IMR-90 (cell line): Measurements from ENCODE around the gene POLR3E. TPM values are rescaled to one million over a fixed set of nuclear protein-coding genes. Genes with fewer than 3 reads are reported as not detected.

ENCODE experiments used
- ATAC-seq: fragments of 200-7000 bp; cut with Tn5 transposase; 2 replicates; pipeline ENCODE4 v1.9.1; 2020; ENCODE audit warnings: low read depth, mild to moderate bottlenecking, moderate library complexity
- BruUV-seq: library from RNA; stranded (reverse); fragments of 400-500 nt; replicated peaks from 2 replicates; lab custom pipeline; 2021; lab: Mats Ljungman, UMichigan
- CTCF ChIA-PET: fragments of 300-600 bp; formaldehyde crosslinking; extraction: SDS; loops from one replicate; lab custom pipeline; 2021; ENCODE audit warnings: antibody characterized with exemption; lab: Yijun Ruan, JAX
- POLR2A ChIA-PET: fragments of 300-600 bp; sonication (Branson Sonifier 250); formaldehyde crosslinking; loops from one replicate; lab custom pipeline; 2022; ENCODE audit warnings: antibody characterized with exemption; ENCODE audit not compliant: unreplicated experiment; lab: Charles Lee
- DNase-seq: peaks from one replicate; pipeline ENCODE4 v3.0.0; 2013
- H2AFZ ChIP-seq: replicated peaks from 2 replicates; pipeline ENCODE3; 2013; ENCODE audit warnings: low read length, mild to moderate bottlenecking; ENCODE audit not compliant: poor library complexity
- H2AK5ac ChIP-seq: 2 replicates; pipeline ENCODE4 v1.6.1; 2013; ENCODE audit warnings: low read depth, low read length, inconsistent platforms
- H2AK9ac ChIP-seq: replicated peaks from 2 replicates; pipeline ENCODE3; 2013; ENCODE audit warnings: mild to moderate bottlenecking, low read depth, low read length, moderate library complexity; ENCODE audit not compliant: poor library complexity
- H2BK120ac ChIP-seq: 2 replicates; pipeline ENCODE4 v1.6.1; 2013; ENCODE audit warnings: low read depth, low read length, inconsistent platforms
- H2BK15ac ChIP-seq: 3 replicates; pipeline ENCODE4 v1.6.1; 2013; ENCODE audit warnings: low read depth, low read length, inconsistent platforms
- H2BK20ac ChIP-seq: 2 replicates; pipeline ENCODE4 v1.6.1; 2013; ENCODE audit warnings: low read depth, mild to moderate bottlenecking, inconsistent platforms, low read length, moderate library complexity
- H2BK5ac ChIP-seq: 2 replicates; pipeline ENCODE4 v1.6.1; 2013; ENCODE audit warnings: mild to moderate bottlenecking, low read depth, low read length, inconsistent platforms; ENCODE audit not compliant: poor library complexity, severe bottlenecking
- H3K14ac ChIP-seq: replicated peaks from 2 replicates; pipeline ENCODE4 v1.6.1; 2013; ENCODE audit warnings: low read depth, low read length, inconsistent platforms
- H3K18ac ChIP-seq: 2 replicates; pipeline ENCODE4 v1.6.1; 2013; ENCODE audit warnings: low read depth, low read length, control low read depth
- H3K23ac ChIP-seq: 2 replicates; pipeline ENCODE4 v1.6.1; 2013; ENCODE audit warnings: low read depth, low read length, inconsistent platforms
- H3K27ac ChIP-seq: 2 replicates; pipeline ENCODE4 v1.5.1; 2013; ENCODE audit warnings: mild to moderate bottlenecking, control low read depth, low read length; ENCODE audit not compliant: insufficient read depth
- H3K27me3 ChIP-seq: 2 replicates; pipeline ENCODE4 v1.6.1; 2013; ENCODE audit warnings: low read length; ENCODE audit not compliant: control insufficient read depth, insufficient read depth
- H3K36me3 ChIP-seq: 2 replicates; pipeline ENCODE4 v1.6.1; 2013; ENCODE audit warnings: low read length, mixed read lengths; ENCODE audit not compliant: control insufficient read depth, insufficient read depth
- H3K4ac ChIP-seq: 2 replicates; pipeline ENCODE4 v1.6.1; 2013; ENCODE audit warnings: low read depth, low read length, inconsistent platforms
- H3K4me1 ChIP-seq: 2 replicates; pipeline ENCODE4 v1.6.1; 2013; ENCODE audit warnings: low read length, mixed read lengths; ENCODE audit not compliant: control insufficient read depth, insufficient read depth
- H3K4me2 ChIP-seq: 2 replicates; pipeline ENCODE4 v1.6.1; 2013; ENCODE audit warnings: low read depth, mild to moderate bottlenecking, control low read depth, low read length, moderate library complexity
- H3K4me3 ChIP-seq: 2 replicates; pipeline ENCODE4 v1.5.1; 2013; ENCODE audit warnings: low read depth, mild to moderate bottlenecking, control low read depth, low read length, moderate library complexity; ENCODE audit not compliant: insufficient read depth
- H3K56ac ChIP-seq: 2 replicates; pipeline ENCODE4 v1.6.1; 2013; ENCODE audit warnings: low read length, inconsistent platforms; ENCODE audit not compliant: insufficient read depth; ENCODE audit errors: extremely low read depth
- H3K79me1 ChIP-seq, 2 experiments: 2 replicates each; pipeline ENCODE4 v1.6.1; 2013; ENCODE audit warnings: low read length in 2 of 2, inconsistent platforms in 1 of 2, low read depth in 1 of 2
- H3K9ac ChIP-seq: 2 replicates; pipeline ENCODE4 v1.6.1; 2013; ENCODE audit warnings: low read depth, low read length, control low read depth
- H3K9me1 ChIP-seq: 2 replicates; pipeline ENCODE4 v1.6.1; 2013; ENCODE audit warnings: low read length, inconsistent platforms; ENCODE audit not compliant: insufficient read depth
- H3K9me3 ChIP-seq: 2 replicates; pipeline ENCODE4 v1.6.1; 2013; ENCODE audit warnings: low read length; ENCODE audit not compliant: control insufficient read depth, insufficient read depth
- H4K20me1 ChIP-seq: 2 replicates; pipeline ENCODE4 v1.6.1; 2013; ENCODE audit warnings: low read length, inconsistent platforms; ENCODE audit not compliant: insufficient read depth
- H4K5ac ChIP-seq: 2 replicates; pipeline ENCODE4 v1.6.1; 2013; ENCODE audit warnings: mild to moderate bottlenecking, low read depth, low read length, control low read depth
- H4K8ac ChIP-seq, 2 experiments: 2 replicates each; pipeline ENCODE4 v1.6.1; 2013; ENCODE audit warnings: low read depth in 2 of 2, low read length in 2 of 2, control low read depth in 1 of 2, inconsistent platforms in 1 of 2
- H4K91ac ChIP-seq: 2 replicates; pipeline ENCODE4 v1.6.1; 2013; ENCODE audit warnings: low read depth, low read length, inconsistent platforms; ENCODE audit not compliant: insufficient read depth
- BHLHE40 ChIP-seq: fragments of 150-350 bp; IDR thresholded peaks from 2 replicates; pipeline ENCODE4 v1.6.1; 2016; ENCODE audit warnings: mild to moderate bottlenecking, low read depth, low read length
- CEBPB ChIP-seq: IDR thresholded peaks from 2 replicates; pipeline ENCODE4 v1.6.1; 2012; ENCODE audit warnings: low read depth, low read length, improper control_type of control experiment
- CHD1 ChIP-seq: IDR thresholded peaks from 2 replicates; pipeline ENCODE4 v1.6.1; 2012; ENCODE audit warnings: low read depth, low read length, improper control_type of control experiment
- CTCF ChIP-seq: conservative IDR thresholded peaks from 2 replicates; pipeline ENCODE4 v1.5.1; 2012; ENCODE audit warnings: mild to moderate bottlenecking, low read depth, low read length, improper control_type of control experiment
- ELK1 ChIP-seq: fragments of 150-350 bp; IDR thresholded peaks from 2 replicates; pipeline ENCODE4 v1.6.1; 2016; ENCODE audit warnings: low read depth, mild to moderate bottlenecking, low read length, moderate library complexity, borderline replicate concordance
- FOS ChIP-seq: fragments of 150-350 bp; IDR thresholded peaks from 2 replicates; pipeline ENCODE4 v1.6.1; 2016; ENCODE audit warnings: low read depth, low read length
- MAFK ChIP-seq: IDR thresholded peaks from 2 replicates; pipeline ENCODE4 v1.6.1; 2012; ENCODE audit warnings: low read depth, low read length, improper control_type of control experiment
- MAZ ChIP-seq: IDR thresholded peaks from 2 replicates; pipeline ENCODE4 v1.6.1; 2012; ENCODE audit warnings: low read depth, mild to moderate bottlenecking, low read length, improper control_type of control experiment, moderate library complexity, borderline replicate concordance
- MXI1 ChIP-seq: IDR thresholded peaks from 2 replicates; pipeline ENCODE4 v1.6.1; 2012; ENCODE audit warnings: low read depth, mild to moderate bottlenecking, low read length, moderate library complexity, borderline replicate concordance
- NFE2L2 ChIP-seq: fragments of 150-350 bp; IDR thresholded peaks from 2 replicates; pipeline ENCODE4 v1.6.1; 2016; ENCODE audit warnings: low read depth, mild to moderate bottlenecking, low read length
- POLR2A ChIP-seq: IDR thresholded peaks from 2 replicates; pipeline ENCODE4 v1.6.1; 2012; ENCODE audit warnings: mild to moderate bottlenecking, low read depth, low read length
- RAD21 ChIP-seq: IDR thresholded peaks from 2 replicates; pipeline ENCODE4 v1.6.1; 2012; ENCODE audit warnings: low read length, improper control_type of control experiment
- RCOR1 ChIP-seq: IDR thresholded peaks from 2 replicates; pipeline ENCODE4 v1.6.1; 2012; ENCODE audit warnings: mild to moderate bottlenecking, low read length, improper control_type of control experiment; ENCODE audit not compliant: insufficient replicate concordance
- SMC3 ChIP-seq: fragments of 150-350 bp; IDR thresholded peaks from 2 replicates; pipeline ENCODE4 v1.6.1; 2016; ENCODE audit warnings: low read depth, mild to moderate bottlenecking, antibody characterized with exemption, low read length, moderate library complexity
- USF2 ChIP-seq: fragments of 150-350 bp; IDR thresholded peaks from 2 replicates; pipeline ENCODE4 v1.6.1; 2017; ENCODE audit warnings: mild to moderate bottlenecking, antibody characterized with exemption, low read length, low read depth
- WGBS, 2 experiments: methylation state at CpG; one replicate each; pipeline versions ENCODE4 v1.1.5 to v1.1.7; 2013; ENCODE audit warnings: missing lambda C conversion rate in 2 of 2; ENCODE audit not compliant: insufficient read length in 1 of 2; ENCODE audit errors: extremely low coverage in 2 of 2; 5-methylcytosine and 5-hydroxymethylcytosine counted together
- dilution Hi-C: fragments of 300-500 bp; cut with HindIII; formaldehyde crosslinking; loops from one replicate; pipeline ENCODE4 v1.14.3; 2018; ENCODE audit warnings: low sequenced_read_pairs; ENCODE audit not compliant: unreplicated experiment
- in situ Hi-C: fragments of 300-500 bp; cut with MboI; formaldehyde crosslinking; loops from 3 replicates; pipeline ENCODE4 v1.14.3; 2019; ENCODE audit warnings: low sequenced_read_pairs, inconsistent platforms, mixed read lengths
- intact Hi-C: fragments of 100-400 bp; cut with micrococcal nuclease; formaldehyde crosslinking; loops from 2 replicates; pipeline ENCODE4 v1.10.0; 2022
- polyA plus RNA-seq, 3 experiments: library from polyadenylated mRNA; depleted of rRNA; stranded (reverse); fragments of >200 nt; gene quantifications; 2 replicates each; pipeline ENCODE4 v1.2.3, GENCODE V29; 2012; ENCODE audit warnings: low replicate concordance in 1 of 3
- total RNA-seq: library from RNA; depleted of rRNA; stranded (reverse); fragments of >200 nt; gene quantifications from 2 replicates; pipeline ENCODE4 v1.2.3, GENCODE V29; 2012

POLR3E gene
- total and polyA plus RNA-seq, 2 of the 4 experiments (the other 2 are of a cell fraction): 19.9 to 46.0 TPM

GRCh38 chr16:22357635-22357971 lies 60.4 kb downstream of the POLR3E start:
- ATAC-seq (no peak), DNase-seq (no peak)
- H3K9me1 ChIP-seq: peaks cover 17% of the 10 kb centered on the region
- H2BK15ac ChIP-seq: no peak overlapping the region
- in situ Hi-C loops: no loop called here
- TF ChIP-seq ELK1 (no peak), NFE2L2 (no peak), POLR2A (no peak), CEBPB (no peak), RAD21 (no peak), CTCF (no peak), MAZ (no peak), MAFK (no peak), MXI1 (no peak), RCOR1 (no peak), SMC3 (no peak), BHLHE40 (no peak), CHD1 (no peak), FOS (no peak), USF2 (no peak)
- no peak overlapping the region for H3K9ac ChIP-seq
- no peak overlapping the region for H3K18ac ChIP-seq
- H4K5ac ChIP-seq: no peak overlapping the region
- no TSS peak for BruUV-seq
- H3K9me3 ChIP-seq: no peaks in the 10 kb centered on the region
- H3K79me1 ChIP-seq: peaks cover 14 to 70% of the 10 kb centered on the region in 2 experiments
- no peak overlapping the region for H2BK20ac ChIP-seq
- ChIA-PET CTCF (no interaction called here), POLR2A (no interaction called here)
- no peak overlapping the region for H4K8ac ChIP-seq
- WGBS, 2 experiments: no CpG with 5 or more reads among the region's 1 CpG
- no peak overlapping the region for H3K56ac ChIP-seq
- no peak overlapping the region for H3K4ac ChIP-seq
- no peak overlapping the region for H3K23ac ChIP-seq
- intact Hi-C loops: no loop called here
- H3K4me2 ChIP-seq: no peak overlapping the region
- dilution Hi-C loops: no loop called here
- H2AK9ac ChIP-seq: no peak overlapping the region
- H4K91ac ChIP-seq: no peak overlapping the region
- H3K4me3 ChIP-seq: no peak overlapping the region
- no peak overlapping the region for H2AK5ac ChIP-seq
- no peak overlapping the region for H2BK5ac ChIP-seq
- peaks cover 15% of the 10 kb centered on the region for H3K4me1 ChIP-seq
- peaks cover 78% of the 10 kb centered on the region for H4K20me1 ChIP-seq
- H2BK120ac ChIP-seq: no peak overlapping the region
- H3K27ac ChIP-seq: no peak overlapping the region; the same call in 1 of the 2 replicates
- no peaks in the 10 kb centered on the region for H3K27me3 ChIP-seq
- H3K14ac ChIP-seq: no peak overlapping the region
- no peak overlapping the region for H2AFZ ChIP-seq
- peaks cover 34% of the 10 kb centered on the region for H3K36me3 ChIP-seq
